GM21825 (cell line): ENCODE results near the gene TMOD1.
"Not testable (repeated sequence)": the region's sequence is repeated elsewhere in the genome, so short reads cannot be mapped to it uniquely, and the experiment has no call there.

Source experiments
- ATAC-seq: cut with Tn5 transposase; IDR thresholded peaks from one replicate; pipeline ENCODE4 v1.9.1; 2021; ENCODE audit warnings: mild to moderate bottlenecking, moderate library complexity; ENCODE audit not compliant: unreplicated experiment

Gene TMOD1

GRCh38 chr9:97501177-97501971 lies at the start of gene TMOD1:
Gene TMOD1 (plus strand): TSS chr9:97501666. CDS start chr9:97524189, 22,523 bp downstream.
- ATAC-seq = peak; percentile 52

GRCh38 chr9:97453573-97453972 lies 47.9 kb upstream of the TMOD1 start:
- not testable (repeated sequence) for ATAC-seq

DNA sequence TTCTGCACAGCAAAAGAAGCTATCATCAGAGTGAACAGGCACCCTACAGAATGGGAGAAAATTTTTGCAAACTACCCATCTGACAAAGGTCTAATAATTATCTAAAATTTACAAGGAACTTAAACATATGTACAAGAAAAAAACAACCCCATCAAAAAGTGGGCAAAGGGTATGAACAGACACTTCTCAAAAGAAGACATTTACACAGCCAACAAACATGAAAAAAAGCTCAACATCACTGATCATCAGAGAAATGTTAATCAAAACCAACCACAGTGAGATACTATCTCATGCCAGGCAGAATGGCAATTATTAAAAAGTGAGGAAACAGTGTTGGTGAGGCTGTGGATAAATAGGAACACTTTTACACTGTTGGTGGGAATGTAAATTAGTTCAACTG lies 44.6 kb upstream of the TMOD1 start:
- ATAC-seq = not testable (repeated sequence)

DNA sequence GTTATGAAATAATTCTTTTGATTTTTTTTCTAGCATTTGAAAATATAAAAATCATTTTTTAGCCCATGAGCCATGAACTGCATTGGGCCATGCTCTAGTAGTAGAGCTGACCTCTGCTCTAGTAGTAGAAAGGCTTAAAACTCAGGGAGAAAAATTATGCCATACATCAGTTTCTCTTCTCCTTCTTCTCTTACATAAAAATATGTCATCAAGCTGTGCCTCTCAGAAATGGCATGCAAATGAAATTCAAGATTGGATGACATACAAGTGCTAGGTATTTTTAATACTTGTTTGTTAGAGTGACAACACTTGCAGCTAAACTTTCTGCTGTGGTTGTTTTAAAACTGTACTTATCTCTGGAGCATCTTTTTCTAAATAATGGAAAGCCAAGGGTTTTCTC lies 42.1 kb upstream of the TMOD1 start:
- ATAC-seq = no peak

- no peak for ATAC-seq
Measured at GRCh38 chr9:97462159-97462558, 39.3 kb upstream of the TMOD1 start.

DNA sequence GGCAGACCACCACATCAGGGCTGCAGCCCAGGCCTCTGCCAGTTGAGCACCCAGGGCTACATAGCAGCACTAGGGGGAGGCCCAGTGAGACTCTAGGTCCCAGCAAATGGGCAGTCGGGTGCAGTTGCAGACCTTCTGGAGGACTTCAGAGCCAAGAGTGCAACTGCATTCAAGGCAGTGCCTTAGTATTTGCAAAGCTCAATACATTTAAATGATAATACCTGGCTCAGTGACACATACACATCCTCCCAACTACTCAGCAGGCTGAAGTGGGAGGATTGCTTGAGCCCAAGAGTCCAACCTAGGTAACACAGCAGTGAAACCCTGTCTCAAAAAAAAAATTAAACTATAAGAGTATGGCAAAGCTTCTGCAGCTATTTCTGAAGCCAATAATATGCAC lies 38.6 kb upstream of the TMOD1 start:
- ATAC-seq = no peak

DNA sequence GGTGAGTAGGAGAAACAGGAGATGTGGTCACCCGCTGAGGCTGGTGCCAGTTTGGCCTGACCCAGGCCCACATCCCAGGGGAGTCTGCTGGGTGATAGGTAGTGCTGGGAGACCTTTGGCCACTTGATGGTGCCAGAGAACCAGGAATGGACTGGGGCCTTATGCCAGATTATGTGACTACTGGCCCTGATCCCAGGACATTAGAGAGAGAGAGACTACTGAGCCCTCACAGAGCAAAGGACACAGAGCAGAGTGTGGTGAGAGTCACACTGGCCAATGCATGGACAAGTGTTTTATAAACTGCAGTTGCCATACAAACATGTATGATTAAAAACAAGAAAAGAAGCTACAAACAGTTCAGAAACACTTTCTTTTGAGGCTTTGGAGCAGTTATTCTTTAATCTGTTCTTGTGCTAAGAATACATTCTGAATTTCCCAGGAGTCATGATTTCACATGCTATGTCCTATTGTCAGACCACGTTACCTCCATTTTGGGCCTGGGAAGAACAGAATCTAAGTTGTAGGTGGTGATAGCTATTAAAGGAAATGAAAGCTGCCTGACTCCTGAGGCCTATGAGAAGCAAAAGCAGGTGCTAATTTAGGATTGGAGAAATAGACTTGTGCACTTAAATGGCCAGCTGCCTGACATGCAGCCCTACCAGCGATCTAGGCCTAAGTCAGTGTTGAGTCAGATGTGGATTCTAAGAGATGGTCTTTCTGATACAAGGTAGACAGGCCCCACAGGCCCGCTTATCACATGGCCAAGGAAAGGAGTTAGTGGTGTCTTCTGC lies 32.6 kb upstream of the TMOD1 start:
- ATAC-seq = peak; percentile 71

GRCh38 chr9:97470076-97470475 lies 31.4 kb upstream of the TMOD1 start:
- no peak for ATAC-seq

DNA sequence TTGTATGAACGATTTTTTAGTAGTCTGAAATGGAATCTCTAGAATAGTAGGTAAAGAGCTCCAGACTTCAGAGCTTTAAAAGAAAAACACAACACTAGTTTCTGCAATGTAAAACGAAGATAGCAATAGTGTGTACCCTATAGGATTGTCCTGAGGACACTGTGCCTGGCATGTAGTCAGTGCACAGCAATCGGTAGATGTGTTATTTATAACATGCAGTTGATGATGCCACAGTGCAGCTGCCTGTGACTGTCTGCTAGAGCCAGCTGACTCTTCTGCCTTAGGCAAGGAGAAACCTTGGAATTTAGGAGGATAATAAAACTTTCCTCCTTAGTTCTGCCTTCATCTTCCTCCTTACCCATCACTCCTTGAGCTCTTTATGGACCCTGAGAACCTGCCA lies 27.7 kb upstream of the TMOD1 start:
- no peak for ATAC-seq

DNA sequence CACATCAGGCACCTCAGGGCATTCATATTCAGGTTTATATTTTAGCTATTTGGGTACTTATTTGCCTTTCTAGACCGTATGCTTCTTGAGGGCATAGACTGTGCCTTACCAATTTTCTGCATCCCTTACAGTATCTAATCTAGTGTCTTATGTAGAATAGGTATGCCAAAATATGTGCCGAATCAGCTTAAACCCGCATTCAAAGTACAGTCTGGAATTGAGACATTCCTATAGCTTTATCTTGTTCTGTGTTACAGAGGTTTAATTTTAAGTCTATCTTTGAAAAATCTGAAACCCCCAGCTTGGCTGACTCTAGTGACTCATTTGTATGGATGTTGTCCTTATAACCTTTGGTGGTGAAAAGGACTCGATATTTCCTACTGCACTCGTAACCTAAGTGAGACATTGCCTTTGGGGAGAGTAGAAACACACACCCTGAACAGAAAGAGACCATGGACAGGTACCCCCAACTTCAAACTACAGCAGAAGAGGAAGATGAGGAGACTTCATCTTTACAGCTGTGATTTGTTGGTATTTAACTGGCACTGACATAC lies 27.0 kb upstream of the TMOD1 start:
- no peak for ATAC-seq

GRCh38 chr9:97475059-97475458 lies 26.4 kb upstream of the TMOD1 start:
- no peak for ATAC-seq

DNA sequence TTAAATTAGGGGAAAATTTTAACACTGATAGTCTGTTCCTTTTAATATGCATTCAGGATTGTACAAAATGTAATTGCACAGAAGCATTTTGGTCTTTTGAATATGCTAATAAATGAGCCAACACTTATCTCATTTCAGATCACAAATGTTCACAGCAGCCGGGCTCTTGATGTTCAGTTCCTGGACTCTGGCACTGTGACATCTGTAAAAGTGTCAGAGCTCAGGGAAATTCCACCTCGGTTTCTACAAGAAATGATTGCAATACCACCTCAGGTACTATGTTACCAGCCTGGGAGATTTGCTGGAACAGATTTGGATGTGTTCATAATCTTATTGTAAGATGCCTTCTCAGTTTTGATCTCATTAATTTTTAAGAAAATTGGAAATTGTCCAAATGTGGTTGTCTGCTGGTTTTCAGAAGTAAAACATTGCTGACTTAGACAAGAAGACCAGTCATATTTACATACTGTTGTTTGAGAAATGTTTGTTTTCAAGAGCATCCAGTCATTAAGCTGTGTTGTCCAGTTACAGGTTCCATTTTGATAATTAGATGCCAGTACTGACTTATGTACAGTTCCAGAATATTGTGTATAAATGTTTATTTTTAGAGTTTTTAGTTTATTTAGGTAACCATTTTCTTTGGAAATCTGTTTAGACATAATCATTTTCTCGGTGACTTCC lies 23.0 kb upstream of the TMOD1 start:
- ATAC-seq = no peak

DNA sequence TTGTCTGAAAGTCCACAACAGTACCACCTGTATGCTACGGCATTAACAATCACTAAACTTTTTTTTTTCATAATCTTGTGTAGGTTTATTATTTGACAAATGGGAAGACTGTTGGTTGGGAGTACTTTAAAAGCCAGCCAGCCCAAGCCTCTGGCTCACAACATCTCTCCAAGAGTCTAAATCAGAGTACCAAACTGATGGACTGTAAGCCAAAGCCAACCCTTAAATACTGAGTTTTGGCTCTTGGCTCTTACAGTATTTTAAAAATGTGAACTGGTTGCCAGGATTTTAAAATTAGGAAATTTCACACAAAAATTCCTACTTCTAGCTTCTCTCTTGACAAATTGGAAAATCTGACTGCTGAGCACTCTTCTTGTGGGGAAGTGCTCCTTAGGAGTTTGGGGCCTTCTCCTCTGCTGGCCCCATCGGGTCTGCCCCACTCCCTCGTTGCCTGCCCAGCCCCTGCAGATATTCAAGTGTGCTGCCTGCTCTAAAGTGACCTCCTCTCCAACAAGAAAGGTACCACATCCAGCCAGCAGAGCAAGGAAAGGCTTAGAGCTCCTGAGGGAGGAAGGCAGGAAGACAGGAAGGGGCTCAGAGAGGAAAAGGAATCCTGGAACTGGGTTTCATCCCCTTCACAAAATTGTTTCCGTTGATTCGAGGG lies 21.8 kb upstream of the TMOD1 start:
- ATAC-seq = no peak

- no peak for ATAC-seq
Measured at GRCh38 chr9:97480174-97480573, 21.3 kb upstream of the TMOD1 start.

GRCh38 chr9:97480749-97481148 lies 20.7 kb upstream of the TMOD1 start:
- no peak for ATAC-seq

- ATAC-seq = no peak
Measured at GRCh38 chr9:97484134-97484533, 17.3 kb upstream of the TMOD1 start.

DNA sequence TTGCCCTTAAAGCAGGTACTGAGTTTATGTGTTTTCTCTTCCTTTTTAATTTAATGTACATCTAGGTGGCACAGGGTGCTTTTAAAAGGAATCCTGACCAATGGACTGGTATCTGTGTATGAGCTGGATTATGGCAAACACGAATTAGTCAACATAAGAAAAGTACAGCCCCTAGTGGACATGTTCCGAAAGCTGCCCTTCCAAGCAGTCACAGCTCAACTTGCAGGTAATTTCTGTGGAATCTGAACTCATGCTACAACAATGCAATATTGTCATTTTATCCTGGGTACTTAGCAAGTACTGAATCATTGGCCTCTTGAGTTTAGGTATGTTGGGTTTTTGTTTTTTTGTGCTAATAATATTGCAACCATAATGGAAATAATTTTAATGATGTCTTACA lies 14.4 kb upstream of the TMOD1 start:
- no peak for ATAC-seq

- no peak for ATAC-seq
Measured at GRCh38 chr9:97487861-97488260, 13.6 kb upstream of the TMOD1 start.

- ATAC-seq = no peak
Measured at GRCh38 chr9:97491216-97491999, 10.1 kb upstream of the TMOD1 start.
